ENCODE data around the gene VKORC1. TPM values are rescaled to one million over a fixed set of nuclear protein-coding genes. Genes with fewer than 3 reads are reported as not detected.

Gene VKORC1
- total RNA-seq, 4 donors from 2014 or later: 20.6 to 207 (median 102) TPM

- Histone ChIP-seq H3K4me3 (peak overlapping the region in 3 of 4 donors; percentile 42 to 84 (median 68)), H3K4me1 (peaks cover 0 to 50% (median 10%) of the 10 kb centered on the region in 4 donors), H3K27me3 (no peaks in the 10 kb centered on the region), H3K36me3 (peaks cover 0 to 40% (median 0%) of the 10 kb centered on the region in 3 donors), H3K9me3 (no peaks in the 10 kb centered on the region), H3K27ac (peak overlapping the region in 3 of 4 donors; percentile 89 to 96 (median 93))
- peak in 3 of 6 experiments; percentile 55 to 69 (median 67) for TF ChIP-seq CTCF (IDR thresholded peaks at IDR 0.05)
- TF ChIP-seq POLR2A (IDR thresholded peaks at IDR 0.05): peak; percentile 78 to 91
- DNase-seq: peak in 2 of 3 donors; percentile 77 to 81
Measured at GRCh38 chr16:31134625-31135534, 40.3 kb upstream of the VKORC1 start.

- Histone ChIP-seq H3K9me3 (no peaks in the 10 kb centered on the region), H3K4me1 (peaks cover 0 to 58% (median 14%) of the 10 kb centered on the region in 4 donors), H3K36me3 (peaks cover 0 to 40% (median 0%) of the 10 kb centered on the region in 3 donors), H3K4me3 (peak overlapping the region in 3 of 4 donors; percentile 42 to 84 (median 68)), H3K27me3 (no peaks in the 10 kb centered on the region), H3K27ac (peak overlapping the region in 3 of 4 donors; percentile 89 to 96 (median 93))
- DNase-seq: no peak
- no peak for TF ChIP-seq POLR2A (IDR thresholded peaks at IDR 0.05)
- no peak for TF ChIP-seq CTCF (IDR thresholded peaks at IDR 0.05)
Measured at GRCh38 chr16:31134091-31134571, 39.5 kb upstream of the VKORC1 start.

- TF ChIP-seq POLR2A (IDR thresholded peaks at IDR 0.05): no peak
- no peak for TF ChIP-seq CTCF (IDR thresholded peaks at IDR 0.05)
- Histone ChIP-seq H3K27ac (peak overlapping the region in 3 of 4 donors; percentile 89 to 96 (median 93)), H3K4me1 (peaks cover 0 to 64% (median 15%) of the 10 kb centered on the region in 4 donors), H3K36me3 (peaks cover 0 to 40% (median 0%) of the 10 kb centered on the region in 3 donors), H3K9me3 (no peaks in the 10 kb centered on the region), H3K27me3 (no peaks in the 10 kb centered on the region), H3K4me3 (peak overlapping the region in 3 of 4 donors; percentile 42 to 84 (median 68))
- DNase-seq: no peak
Measured at GRCh38 chr16:31133046-31133501, 38.5 kb upstream of the VKORC1 start.

- Histone ChIP-seq H3K4me3 (peak overlapping the region in 2 of 4 donors; percentile 68 to 84), H3K27ac (peak overlapping the region in 3 of 4 donors; percentile 89 to 96 (median 93)), H3K36me3 (peaks cover 0 to 43% (median 0%) of the 10 kb centered on the region in 3 donors), H3K9me3 (no peaks in the 10 kb centered on the region), H3K27me3 (no peaks in the 10 kb centered on the region), H3K4me1 (peaks cover 0 to 67% (median 15%) of the 10 kb centered on the region in 4 donors)
- no peak for TF ChIP-seq CTCF (IDR thresholded peaks at IDR 0.05)
- no peak for TF ChIP-seq POLR2A (IDR thresholded peaks at IDR 0.05)
- no peak for DNase-seq
Measured at GRCh38 chr16:31132303-31132979, 37.8 kb upstream of the VKORC1 start.

- TF ChIP-seq CTCF (IDR thresholded peaks at IDR 0.05): no peak
- TF ChIP-seq POLR2A (IDR thresholded peaks at IDR 0.05): peak; percentile 79 to 94
- peak overlapping the region in 2 of 4 donors; percentile 68 to 84 for H3K4me3 ChIP-seq
- peaks cover 0 to 49% (median 0%) of the 10 kb centered on the region in 3 donors for H3K36me3 ChIP-seq
- H3K4me1 ChIP-seq: peaks cover 0 to 69% (median 15%) of the 10 kb centered on the region in 4 donors
- no peaks in the 10 kb centered on the region for H3K27me3 ChIP-seq
- H3K27ac ChIP-seq: peak overlapping the region in 3 of 4 donors; percentile 89 to 96 (median 93)
- peak in 2 of 3 donors; percentile 87 to 91 for DNase-seq
- H3K9me3 ChIP-seq: no peaks in the 10 kb centered on the region
Measured at GRCh38 chr16:31131841-31132271, 37.3 kb upstream of the VKORC1 start.

All from Peyer's patch (tissue), 4 donors.